ENCODE results near the gene ADAMTS7. TPM values are rescaled to one million over a fixed set of nuclear protein-coding genes. Genes with fewer than 3 reads are reported as not detected.
"Not testable (repeated sequence)": the region's sequence is repeated elsewhere in the genome, so short reads cannot be mapped to it uniquely, and the experiment has no call there.

Gene ADAMTS7
- total RNA-seq, 2 experiments from 2014 or later: 0.23 to 0.60 TPM

DNA sequence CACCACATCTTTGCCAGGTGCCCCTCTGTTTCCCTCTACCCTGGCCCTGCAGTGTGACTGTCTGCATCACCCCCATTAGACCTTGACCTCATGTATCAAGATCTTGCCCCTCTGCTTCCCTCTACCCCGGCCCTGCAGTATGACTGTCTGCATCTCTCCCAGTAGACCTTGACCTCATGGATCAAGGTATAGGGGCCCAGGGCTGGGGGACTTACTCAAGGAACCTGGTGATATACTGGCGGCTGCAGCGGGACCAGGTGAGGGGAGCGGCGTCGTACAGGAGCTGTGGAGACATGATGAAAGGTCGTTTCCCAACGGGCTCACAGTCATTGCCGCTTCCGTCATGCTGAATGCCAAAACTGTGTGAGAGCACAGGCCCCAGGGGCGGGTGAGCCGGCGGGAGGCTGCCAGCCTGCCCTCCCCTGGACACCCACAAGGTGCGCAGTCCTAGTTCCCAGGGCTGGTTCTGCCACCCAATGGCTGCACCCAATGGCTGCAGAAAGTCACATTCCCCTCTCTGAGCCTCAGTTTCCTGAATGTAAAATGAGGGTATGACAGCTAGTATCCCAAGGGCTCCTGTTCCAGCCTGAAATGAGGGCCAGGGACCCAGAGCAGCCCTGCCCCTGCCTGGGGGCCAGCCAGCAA lies 23.1 kb downstream of the ADAMTS7 start:
- intact Hi-C loops (cut with micrococcal nuclease): no loop called here
- POLR2A ChIA-PET: no interaction called here
- CTCF ChIA-PET: interaction anchor here (2.0 kb wide), 1 partner anchor 20 kb away, joined by 6 read pairs; no protein-coding TSS in a partner anchor
- Mint-ChIP-seq H3K27ac (no peak overlapping the region), H3K9me3 (peaks cover 2% of the 10 kb centered on the region), H3K4me3 (no peak overlapping the region), H3K36me3 (ENCODE audit: low read depth) (no peaks in the 10 kb centered on the region), H3K4me1 (ENCODE audit: low read depth) (peaks cover 4% of the 10 kb centered on the region), H3K27me3 (peaks cover 2% of the 10 kb centered on the region)
- TF ChIP-seq, protein P1, sequence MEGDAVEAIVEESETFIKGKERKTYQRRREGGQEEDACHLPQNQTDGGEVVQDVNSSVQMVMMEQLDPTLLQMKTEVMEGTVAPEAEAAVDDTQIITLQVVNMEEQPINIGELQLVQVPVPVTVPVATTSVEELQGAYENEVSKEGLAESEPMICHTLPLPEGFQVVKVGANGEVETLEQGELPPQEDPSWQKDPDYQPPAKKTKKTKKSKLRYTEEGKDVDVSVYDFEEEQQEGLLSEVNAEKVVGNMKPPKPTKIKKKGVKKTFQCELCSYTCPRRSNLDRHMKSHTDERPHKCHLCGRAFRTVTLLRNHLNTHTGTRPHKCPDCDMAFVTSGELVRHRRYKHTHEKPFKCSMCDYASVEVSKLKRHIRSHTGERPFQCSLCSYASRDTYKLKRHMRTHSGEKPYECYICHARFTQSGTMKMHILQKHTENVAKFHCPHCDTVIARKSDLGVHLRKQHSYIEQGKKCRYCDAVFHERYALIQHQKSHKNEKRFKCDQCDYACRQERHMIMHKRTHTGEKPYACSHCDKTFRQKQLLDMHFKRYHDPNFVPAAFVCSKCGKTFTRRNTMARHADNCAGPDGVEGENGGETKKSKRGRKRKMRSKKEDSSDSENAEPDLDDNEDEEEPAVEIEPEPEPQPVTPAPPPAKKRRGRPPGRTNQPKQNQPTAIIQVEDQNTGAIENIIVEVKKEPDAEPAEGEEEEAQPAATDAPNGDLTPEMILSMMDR (IDR thresholded peaks at IDR 0.05): no peak
- ATAC-seq (no peak), DNase-seq (no peak)

DNA sequence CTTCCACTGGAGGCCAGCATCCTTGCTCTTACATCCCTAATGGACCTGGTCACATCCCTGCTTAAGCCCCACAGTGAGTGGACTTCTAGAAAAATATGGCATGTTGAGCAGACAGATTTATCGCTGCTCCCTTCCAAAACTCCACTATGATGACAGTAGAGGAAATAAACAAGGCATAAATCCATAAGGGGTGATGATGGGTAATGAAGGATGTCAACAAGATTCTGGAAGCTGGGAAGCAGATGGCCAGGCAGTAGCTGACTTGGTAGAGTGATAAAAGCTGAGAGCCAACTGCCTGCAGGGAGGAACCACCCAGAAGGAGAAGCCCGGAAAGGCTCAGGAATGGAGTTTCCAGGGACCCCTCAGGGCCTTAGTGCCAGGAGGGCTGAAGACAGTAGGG lies 28.9 kb downstream of the ADAMTS7 start:
- H3K27ac Mint-ChIP-seq; intact Hi-C loops (cut with micrococcal nuclease); H3K9me3 Mint-ChIP-seq; POLR2A ChIA-PET; ATAC-seq; DNase-seq; H3K27me3 Mint-ChIP-seq; H3K36me3 Mint-ChIP-seq (ENCODE audit: low read depth); H3K4me3 Mint-ChIP-seq; CTCF ChIA-PET; H3K4me1 Mint-ChIP-seq (ENCODE audit: low read depth): not testable (repeated sequence)

DNA sequence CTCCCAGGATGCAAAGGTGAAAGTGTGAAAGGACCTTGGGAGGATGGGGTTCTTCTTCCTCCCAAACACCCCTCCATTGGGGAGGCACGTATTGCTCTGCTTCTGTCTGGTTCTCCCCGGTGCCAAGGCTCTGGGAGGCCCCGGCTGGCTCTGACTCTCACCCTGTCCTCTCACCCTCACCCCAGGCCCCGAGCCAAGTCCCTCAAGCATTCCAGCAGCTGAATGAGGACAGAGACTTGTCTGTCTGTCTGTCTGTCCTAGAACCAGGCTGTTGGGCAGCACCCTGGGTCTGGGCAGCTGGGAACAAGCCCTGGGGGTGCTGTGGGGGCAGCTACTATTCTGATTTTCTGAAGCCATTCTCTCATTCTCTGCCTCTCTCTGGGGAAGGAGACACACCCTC lies 29.9 kb downstream of the ADAMTS7 start:
- intact Hi-C loops (cut with micrococcal nuclease); DNase-seq; H3K27me3 Mint-ChIP-seq; H3K4me1 Mint-ChIP-seq (ENCODE audit: low read depth); H3K27ac Mint-ChIP-seq; CTCF ChIA-PET; H3K4me3 Mint-ChIP-seq; ATAC-seq; H3K9me3 Mint-ChIP-seq; H3K36me3 Mint-ChIP-seq (ENCODE audit: low read depth); POLR2A ChIA-PET: not testable (repeated sequence)

DNA sequence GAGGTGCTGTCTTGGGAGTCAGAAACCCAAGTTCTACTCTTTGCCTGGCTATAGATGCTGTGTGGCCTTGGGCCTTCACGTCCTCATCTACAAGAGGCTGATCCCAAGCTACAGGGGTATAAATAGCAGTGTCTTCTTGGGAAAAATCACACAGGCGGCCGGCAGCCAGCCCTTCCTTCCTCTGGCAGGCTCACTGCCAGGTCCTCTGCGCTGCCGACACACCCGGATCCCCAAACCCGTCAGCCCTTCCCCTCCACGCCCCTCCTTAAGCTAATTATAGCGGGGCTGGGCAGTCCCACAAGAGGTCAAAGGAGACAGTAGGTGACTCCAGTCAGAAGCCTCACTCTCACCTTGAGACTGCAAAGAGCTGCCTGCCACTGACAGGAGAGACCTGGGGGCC lies 31.3 kb downstream of the ADAMTS7 start:
- H3K27ac Mint-ChIP-seq; H3K4me3 Mint-ChIP-seq; H3K27me3 Mint-ChIP-seq; DNase-seq; H3K36me3 Mint-ChIP-seq (ENCODE audit: low read depth); ATAC-seq; CTCF ChIA-PET; H3K9me3 Mint-ChIP-seq; POLR2A ChIA-PET; intact Hi-C loops (cut with micrococcal nuclease); H3K4me1 Mint-ChIP-seq (ENCODE audit: low read depth): not testable (repeated sequence)

DNA sequence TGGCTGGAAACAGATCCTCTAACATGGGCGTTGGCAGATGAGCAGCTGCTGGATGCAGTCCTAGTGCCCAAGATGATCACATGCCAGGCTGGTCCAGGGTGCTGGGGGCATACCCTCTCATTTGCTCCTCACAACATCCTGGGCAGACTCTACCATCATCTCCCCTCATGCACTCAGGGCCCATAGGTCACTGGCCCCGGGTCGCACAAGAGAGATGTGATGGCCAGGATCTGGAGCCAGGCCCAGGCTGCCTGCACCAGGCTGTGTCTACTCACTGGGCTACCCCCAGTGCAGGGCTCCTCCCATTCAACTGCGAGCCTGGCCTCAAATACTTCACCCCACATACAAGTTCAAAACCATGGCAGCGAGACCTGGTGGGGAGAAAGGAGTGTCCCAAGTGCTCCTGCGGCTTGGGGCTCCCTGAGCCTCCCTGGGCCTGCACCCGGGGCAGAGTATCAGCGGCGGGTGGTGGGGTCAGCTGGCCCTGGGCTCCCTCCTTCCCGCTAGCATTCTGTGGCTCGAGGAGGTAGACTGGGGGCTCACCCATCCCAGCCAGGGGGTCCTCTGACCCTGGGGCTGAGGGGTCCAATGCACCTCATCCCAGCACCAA lies 32.0 kb downstream of the ADAMTS7 start:
- DNase-seq; H3K27me3 Mint-ChIP-seq; intact Hi-C loops (cut with micrococcal nuclease); H3K4me1 Mint-ChIP-seq (ENCODE audit: low read depth); H3K27ac Mint-ChIP-seq; CTCF ChIA-PET; H3K9me3 Mint-ChIP-seq; POLR2A ChIA-PET; H3K4me3 Mint-ChIP-seq; ATAC-seq; H3K36me3 Mint-ChIP-seq (ENCODE audit: low read depth): not testable (repeated sequence)

DNA sequence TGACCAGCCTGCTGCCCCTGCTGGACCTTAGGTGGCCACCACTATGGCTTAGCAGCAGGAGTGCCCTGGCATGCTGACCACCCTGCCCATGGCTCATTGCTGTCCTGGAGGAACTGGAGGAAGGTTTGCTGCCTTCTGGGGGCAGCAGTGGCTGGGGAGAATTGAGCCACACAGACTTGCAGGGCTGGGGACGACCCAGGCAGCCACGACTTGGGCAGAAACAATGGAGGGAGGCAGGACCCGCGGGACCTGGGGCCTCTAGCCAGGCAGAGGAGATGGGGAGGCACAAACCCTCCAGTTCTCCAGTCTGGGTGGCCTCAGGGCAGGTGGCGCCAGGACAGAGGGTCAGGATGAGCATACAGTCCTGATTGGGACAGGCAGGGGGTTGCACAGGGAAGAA lies 32.8 kb downstream of the ADAMTS7 start:
- Mint-ChIP-seq H3K4me1 (ENCODE audit: low read depth) (no peaks in the 10 kb centered on the region), H3K27me3 (no peaks in the 10 kb centered on the region), H3K9me3 (no peaks in the 10 kb centered on the region), H3K27ac (no peak overlapping the region), H3K36me3 (ENCODE audit: low read depth) (no peaks in the 10 kb centered on the region), H3K4me3 (no peak overlapping the region)
- ChIA-PET CTCF (no interaction called here), POLR2A (no interaction called here)
- no peak for DNase-seq
- no peak for ATAC-seq
- intact Hi-C loops (cut with micrococcal nuclease): no loop called here
- TF ChIP-seq, protein P1 (IDR thresholded peaks at IDR 0.05): no peak

DNA sequence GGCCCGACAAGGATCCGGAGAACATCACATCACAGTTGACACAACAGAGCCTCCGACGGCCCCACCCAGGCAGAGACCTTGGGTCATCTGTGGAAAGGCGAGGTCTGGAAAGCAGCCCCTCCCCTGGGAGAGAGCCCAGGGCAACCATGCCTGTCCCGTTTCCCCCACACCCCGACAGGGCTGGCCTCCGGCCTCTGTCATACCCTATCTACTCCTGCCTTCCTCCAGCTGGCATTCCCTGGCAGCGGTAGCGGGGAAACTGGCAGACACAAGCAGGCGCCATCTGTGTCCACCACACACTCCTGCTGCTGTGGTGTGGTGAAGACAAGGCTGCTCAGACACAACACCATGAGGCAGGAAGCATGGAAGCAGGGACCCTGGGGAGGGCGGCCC lies 33.3 kb downstream of the ADAMTS7 start:
- H3K36me3 Mint-ChIP-seq (ENCODE audit: low read depth); CTCF ChIA-PET; ATAC-seq; intact Hi-C loops (cut with micrococcal nuclease); H3K27ac Mint-ChIP-seq; H3K4me3 Mint-ChIP-seq; DNase-seq; POLR2A ChIA-PET; H3K4me1 Mint-ChIP-seq (ENCODE audit: low read depth); H3K27me3 Mint-ChIP-seq; H3K9me3 Mint-ChIP-seq: not testable (repeated sequence)

DNA sequence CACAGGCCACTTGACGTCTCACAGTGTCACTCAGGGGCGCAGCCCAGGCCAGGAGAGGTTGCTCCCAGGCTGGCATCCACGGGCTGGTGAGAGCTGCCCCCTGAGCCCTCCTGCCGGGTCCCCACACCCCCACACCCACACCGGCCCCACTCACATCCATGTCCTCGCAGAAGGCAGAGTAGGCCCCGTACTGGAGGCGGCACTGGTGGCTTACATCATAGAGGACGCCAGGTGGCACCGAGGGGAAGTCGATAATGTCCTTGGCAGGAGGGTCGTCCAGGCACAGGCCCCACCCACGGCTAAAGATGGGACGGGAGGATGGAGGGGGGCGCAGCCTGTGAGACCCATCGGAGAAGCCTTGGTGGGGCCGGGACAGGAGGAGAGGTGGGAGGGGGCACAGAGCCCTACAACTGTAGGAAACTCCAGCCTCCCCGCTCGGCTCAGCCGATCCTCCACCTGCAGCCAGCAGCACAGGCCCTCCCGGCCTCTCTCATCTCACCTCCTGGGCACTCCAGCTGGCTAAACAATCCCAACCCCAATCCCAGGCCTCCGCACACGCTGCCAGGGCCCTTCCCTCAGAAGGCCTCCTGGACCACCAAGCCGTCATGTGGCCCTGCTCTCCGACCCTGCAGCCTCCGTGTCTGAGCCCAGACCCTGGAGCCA lies 33.8 kb downstream of the ADAMTS7 start:
- CTCF ChIA-PET; intact Hi-C loops (cut with micrococcal nuclease); POLR2A ChIA-PET; DNase-seq; H3K9me3 Mint-ChIP-seq; ATAC-seq; H3K27me3 Mint-ChIP-seq; H3K4me1 Mint-ChIP-seq (ENCODE audit: low read depth); H3K36me3 Mint-ChIP-seq (ENCODE audit: low read depth); H3K4me3 Mint-ChIP-seq; H3K27ac Mint-ChIP-seq: not testable (repeated sequence)

DNA sequence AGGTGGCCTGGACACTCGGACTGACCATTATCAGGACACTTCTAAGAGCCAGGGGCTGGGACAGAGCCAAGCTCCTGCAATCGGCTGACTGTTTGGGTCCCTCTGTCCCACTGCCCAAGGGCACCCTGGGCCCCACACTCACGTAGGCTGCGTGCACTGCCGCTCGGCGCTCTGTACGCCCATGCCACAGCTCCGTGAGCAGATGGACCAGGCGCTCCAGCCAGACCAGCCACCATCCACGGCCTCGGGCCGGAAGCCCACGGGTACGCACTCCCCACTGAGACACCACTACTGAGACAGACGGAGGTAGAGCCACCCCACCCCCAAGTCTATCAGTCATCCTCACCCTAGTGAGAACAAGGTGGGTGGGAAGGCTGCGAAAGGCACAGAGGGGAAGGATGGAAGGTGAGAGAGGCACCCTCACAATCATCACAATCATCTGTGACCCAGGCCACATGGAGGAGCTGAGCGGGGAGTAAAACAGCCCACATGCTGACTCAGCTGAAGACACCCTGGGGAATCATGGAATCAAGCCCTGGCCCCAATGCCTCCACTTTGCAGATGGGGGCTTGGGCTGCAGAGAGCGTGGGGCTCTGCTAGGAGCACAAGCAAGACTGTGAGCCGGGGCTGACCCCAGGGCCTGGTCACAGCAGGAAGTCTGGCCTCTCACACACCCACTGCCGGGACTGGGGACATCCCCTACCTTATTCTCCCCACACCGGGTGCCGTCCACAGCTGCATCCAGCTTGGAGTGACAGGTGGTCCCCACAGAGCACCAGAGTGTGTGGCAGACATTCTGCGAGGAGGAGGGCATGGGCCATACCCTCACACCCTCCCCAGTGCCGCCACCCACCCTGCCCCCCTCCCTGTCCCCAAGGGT lies 35.0 kb downstream of the ADAMTS7 start:
- H3K27me3 Mint-ChIP-seq; H3K27ac Mint-ChIP-seq; CTCF ChIA-PET; H3K4me3 Mint-ChIP-seq; intact Hi-C loops (cut with micrococcal nuclease); H3K9me3 Mint-ChIP-seq; POLR2A ChIA-PET; ATAC-seq; H3K4me1 Mint-ChIP-seq (ENCODE audit: low read depth); H3K36me3 Mint-ChIP-seq (ENCODE audit: low read depth); DNase-seq: not testable (repeated sequence)
